MG63 (cell line): ENCODE data around the gene GPSM1. TPM values are rescaled to one million over a fixed set of nuclear protein-coding genes. Genes with fewer than 3 reads are reported as not detected.

Source experiments
- DNase-seq: peaks from one replicate; pipeline ENCODE4 v3.0.0-alpha.2; 2020
- H3K27me3 ChIP-seq: fragments of 250-450 bp; sonication (Bioruptor Pico); 2 replicates; pipeline ENCODE4 v1.5.1; 2020; ENCODE audit warnings: mild to moderate bottlenecking, moderate library complexity
- H3K36me3 ChIP-seq: fragments of 250-450 bp; sonication (Bioruptor Pico); 2 replicates; pipeline ENCODE4 v1.5.1; 2020; ENCODE audit warnings: mild to moderate bottlenecking, moderate library complexity
- H3K4me3 ChIP-seq: fragments of 250-450 bp; sonication (Bioruptor Pico); 2 replicates; pipeline ENCODE4 v1.5.1; 2020; ENCODE audit warnings: mild to moderate bottlenecking, moderate library complexity
- H3K9me3 ChIP-seq: fragments of 250-450 bp; sonication (Bioruptor Pico); 2 replicates; pipeline ENCODE4 v1.5.1; 2020; ENCODE audit warnings: mild to moderate bottlenecking, moderate library complexity
- total RNA-seq: library from RNA; depleted of rRNA; stranded (reverse); fragments of >200 nt; shearing (Covaris generic); gene quantifications from 2 replicates; pipeline ENCODE4 v1.2.3, GENCODE V29; 2014; ENCODE audit warnings: low replicate concordance

The GPSM1 gene
- total RNA-seq, 1 experiment from 2014 or later: 46.3 TPM

GRCh38 chr9:136333045-136333444 is 5.7 kb downstream of the GPSM1 start:
- no peaks in the 10 kb centered on the region for H3K27me3 ChIP-seq
- no peaks in the 10 kb centered on the region for H3K9me3 ChIP-seq
- H3K4me3 ChIP-seq: no peak overlapping the region
- H3K36me3 ChIP-seq: peaks cover 28% of the 10 kb centered on the region
- no peak for DNase-seq

- H3K36me3 ChIP-seq: peaks cover 30% of the 10 kb centered on the region
- H3K9me3 ChIP-seq: no peaks in the 10 kb centered on the region
- no peak for DNase-seq
- no peaks in the 10 kb centered on the region for H3K27me3 ChIP-seq
- no peak overlapping the region for H3K4me3 ChIP-seq
Measured at GRCh38 chr9:136333486-136333885, 6.1 kb downstream of the GPSM1 start.

- Histone ChIP-seq H3K36me3 (peaks cover 28% of the 10 kb centered on the region), H3K9me3 (no peaks in the 10 kb centered on the region), H3K4me3 (no peak overlapping the region), H3K27me3 (no peaks in the 10 kb centered on the region)
- DNase-seq: no peak
Measured at GRCh38 chr9:136334541-136334940, 7.2 kb downstream of the GPSM1 start.

- Histone ChIP-seq H3K36me3 (peaks cover 37% of the 10 kb centered on the region), H3K9me3 (no peaks in the 10 kb centered on the region)
- no peak for DNase-seq
Measured at GRCh38 chr9:136335296-136336155, 8.2 kb downstream of the GPSM1 start.

GRCh38 chr9:136336156-136336870 is 9.0 kb downstream of the GPSM1 start:
- Histone ChIP-seq H3K36me3 (peaks cover 42% of the 10 kb centered on the region), H3K27me3 (no peaks in the 10 kb centered on the region), H3K4me3 (no peak overlapping the region), H3K9me3 (no peaks in the 10 kb centered on the region)
- DNase-seq: no peak

More at GRCh38 chr9:136335296-136336155, 8.2 kb downstream of the GPSM1 start:
- Histone ChIP-seq H3K27me3 (no peaks in the 10 kb centered on the region), H3K4me3 (no peak overlapping the region)

GRCh38 chr9:136336881-136337280 is 9.5 kb downstream of the GPSM1 start:
- H3K4me3 ChIP-seq: no peak overlapping the region
- peaks cover 42% of the 10 kb centered on the region for H3K36me3 ChIP-seq
- no peaks in the 10 kb centered on the region for H3K9me3 ChIP-seq
- H3K27me3 ChIP-seq: no peaks in the 10 kb centered on the region
- no peak for DNase-seq

GRCh38 chr9:136337416-136338395 is 10.4 kb downstream of the GPSM1 start:
- Histone ChIP-seq H3K9me3 (no peaks in the 10 kb centered on the region), H3K4me3 (no peak overlapping the region), H3K27me3 (no peaks in the 10 kb centered on the region), H3K36me3 (peaks cover 42% of the 10 kb centered on the region)
- no peak for DNase-seq

GRCh38 chr9:136338511-136338910 is 11.2 kb downstream of the GPSM1 start:
- DNase-seq: no peak
- no peaks in the 10 kb centered on the region for H3K9me3 ChIP-seq
- no peak overlapping the region for H3K4me3 ChIP-seq
- peaks cover 38% of the 10 kb centered on the region for H3K36me3 ChIP-seq
- H3K27me3 ChIP-seq: no peaks in the 10 kb centered on the region

- DNase-seq: no peak
- peaks cover 38% of the 10 kb centered on the region for H3K36me3 ChIP-seq
- H3K27me3 ChIP-seq: no peaks in the 10 kb centered on the region
- no peak overlapping the region for H3K4me3 ChIP-seq
- no peaks in the 10 kb centered on the region for H3K9me3 ChIP-seq
Measured at GRCh38 chr9:136339173-136339957, 12.0 kb downstream of the GPSM1 start.

GRCh38 chr9:136339958-136340310 is 12.6 kb downstream of the GPSM1 start:
- DNase-seq: no peak
- Histone ChIP-seq H3K9me3 (no peaks in the 10 kb centered on the region), H3K27me3 (no peaks in the 10 kb centered on the region), H3K36me3 (peaks cover 38% of the 10 kb centered on the region), H3K4me3 (no peak overlapping the region)

- H3K9me3 ChIP-seq: no peaks in the 10 kb centered on the region
- H3K27me3 ChIP-seq: no peaks in the 10 kb centered on the region
- DNase-seq: no peak
- H3K36me3 ChIP-seq: peaks cover 36% of the 10 kb centered on the region
- no peak overlapping the region for H3K4me3 ChIP-seq
Measured at GRCh38 chr9:136340356-136341041, 13.2 kb downstream of the GPSM1 start.

- peaks cover 36% of the 10 kb centered on the region for H3K36me3 ChIP-seq
Measured at GRCh38 chr9:136341042-136341655, 13.8 kb downstream of the GPSM1 start.

GRCh38 chr9:136341769-136342168 is 14.4 kb downstream of the GPSM1 start:
- no peaks in the 10 kb centered on the region for H3K27me3 ChIP-seq
- no peaks in the 10 kb centered on the region for H3K9me3 ChIP-seq
- peaks cover 29% of the 10 kb centered on the region for H3K36me3 ChIP-seq
- no peak overlapping the region for H3K4me3 ChIP-seq
- DNase-seq: no peak

More at GRCh38 chr9:136341042-136341655, 13.8 kb downstream of the GPSM1 start:
- DNase-seq: no peak
- Histone ChIP-seq H3K4me3 (no peak overlapping the region), H3K27me3 (no peaks in the 10 kb centered on the region), H3K9me3 (no peaks in the 10 kb centered on the region)

GRCh38 chr9:136342181-136343120 is 15.1 kb downstream of the GPSM1 start:
- Histone ChIP-seq H3K9me3 (no peaks in the 10 kb centered on the region), H3K36me3 (peaks cover 26% of the 10 kb centered on the region), H3K27me3 (no peaks in the 10 kb centered on the region), H3K4me3 (no peak overlapping the region)
- no peak for DNase-seq
